Midbrain (tissue), 1 donor: ENCODE data around the gene MAU2.
A peak's percentile ranks its signal among the peaks of the same experiment; 100 is the strongest.

Source experiments
- DNase-seq: peaks from one replicate; lab custom pipeline; 2025; lab: John Stamatoyannopoulos, UW

The MAU2 gene, protein sequence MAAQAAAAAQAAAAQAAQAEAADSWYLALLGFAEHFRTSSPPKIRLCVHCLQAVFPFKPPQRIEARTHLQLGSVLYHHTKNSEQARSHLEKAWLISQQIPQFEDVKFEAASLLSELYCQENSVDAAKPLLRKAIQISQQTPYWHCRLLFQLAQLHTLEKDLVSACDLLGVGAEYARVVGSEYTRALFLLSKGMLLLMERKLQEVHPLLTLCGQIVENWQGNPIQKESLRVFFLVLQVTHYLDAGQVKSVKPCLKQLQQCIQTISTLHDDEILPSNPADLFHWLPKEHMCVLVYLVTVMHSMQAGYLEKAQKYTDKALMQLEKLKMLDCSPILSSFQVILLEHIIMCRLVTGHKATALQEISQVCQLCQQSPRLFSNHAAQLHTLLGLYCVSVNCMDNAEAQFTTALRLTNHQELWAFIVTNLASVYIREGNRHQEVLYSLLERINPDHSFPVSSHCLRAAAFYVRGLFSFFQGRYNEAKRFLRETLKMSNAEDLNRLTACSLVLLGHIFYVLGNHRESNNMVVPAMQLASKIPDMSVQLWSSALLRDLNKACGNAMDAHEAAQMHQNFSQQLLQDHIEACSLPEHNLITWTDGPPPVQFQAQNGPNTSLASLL

DNA sequence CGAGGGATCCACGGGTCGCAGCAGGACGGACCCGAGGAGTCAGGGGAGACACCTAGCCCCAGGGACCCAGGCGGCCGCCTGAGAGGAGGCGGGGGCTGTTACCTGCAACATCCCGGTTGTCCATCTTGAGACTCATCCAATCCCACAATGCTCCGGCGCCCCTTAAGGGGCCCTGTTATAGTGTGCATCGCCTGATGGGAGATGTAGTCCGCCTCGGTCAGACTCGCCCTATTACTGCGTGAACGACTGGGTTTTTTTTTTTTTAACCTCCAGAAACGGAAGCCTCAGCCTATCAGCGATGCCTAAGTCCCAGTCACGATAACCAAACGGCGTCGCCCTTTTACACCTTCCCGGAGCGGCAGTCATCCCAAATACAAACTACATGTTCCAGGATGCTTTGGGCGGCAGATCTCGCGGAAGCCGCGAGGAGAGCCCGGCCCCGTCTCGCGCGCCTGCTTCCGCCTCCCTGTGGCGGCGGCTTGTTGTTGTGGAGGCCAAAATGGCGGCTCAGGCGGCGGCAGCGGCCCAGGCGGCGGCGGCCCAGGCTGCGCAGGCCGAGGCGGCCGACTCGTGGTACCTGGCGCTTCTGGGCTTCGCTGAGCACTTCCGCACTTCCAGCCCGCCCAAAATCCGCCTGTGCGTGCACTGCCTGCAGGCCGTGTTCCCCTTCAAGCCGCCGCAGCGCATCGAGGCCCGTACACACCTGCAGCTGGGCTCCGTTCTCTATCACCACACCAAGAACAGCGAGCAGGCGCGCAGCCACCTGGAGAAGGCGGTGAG, at the start of gene MAU2, which contains the start of gene SUGP1:
Gene MAU2, plus strand, starts transcription at position 469 of the 780 bp plus-strand sequence. Its CDS starts 31 bp downstream, at position 500.
Gene SUGP1, minus strand, starts transcription at position 149 of the 780 bp plus-strand sequence. Its CDS starts 13 bp downstream, at position 136.
- peak; percentile 90 for DNase-seq

DNA sequence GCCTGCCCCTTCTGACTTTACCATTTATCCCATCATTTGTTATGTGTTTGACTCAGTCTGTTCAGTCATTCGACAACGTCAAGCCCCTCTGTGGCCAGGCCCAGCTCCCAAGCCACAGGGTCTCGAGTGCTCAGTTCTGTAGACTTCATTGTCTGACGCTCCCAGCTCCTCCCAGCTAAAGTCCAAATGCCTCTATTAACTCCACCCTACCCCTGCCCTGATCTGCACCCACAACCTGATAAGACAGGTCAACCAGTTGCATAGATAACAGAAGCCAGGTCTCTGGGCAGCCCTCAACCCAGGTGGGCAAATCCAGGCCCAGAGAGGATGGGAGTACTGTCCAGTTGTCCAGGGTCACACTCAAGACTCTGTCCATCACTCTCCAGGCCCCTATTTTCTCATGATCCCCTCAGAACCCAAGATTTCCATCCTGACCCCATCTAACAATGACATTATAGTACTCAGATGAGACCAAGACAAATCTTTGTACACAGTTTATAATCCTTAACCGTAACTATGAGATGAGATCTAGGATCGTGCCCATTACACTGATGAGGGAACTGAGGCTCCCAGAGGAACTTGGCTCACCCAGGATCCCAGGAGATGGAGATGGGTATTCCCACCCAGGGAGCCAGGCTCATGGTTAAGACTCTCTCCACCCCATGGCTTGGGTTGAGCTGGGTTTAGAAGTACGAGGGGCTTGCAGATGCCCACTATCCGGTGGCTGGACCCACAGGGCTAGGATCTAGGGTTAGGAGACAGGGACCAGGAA, 48.6 kb upstream of the MAU2 start:
- DNase-seq = no peak

DNA sequence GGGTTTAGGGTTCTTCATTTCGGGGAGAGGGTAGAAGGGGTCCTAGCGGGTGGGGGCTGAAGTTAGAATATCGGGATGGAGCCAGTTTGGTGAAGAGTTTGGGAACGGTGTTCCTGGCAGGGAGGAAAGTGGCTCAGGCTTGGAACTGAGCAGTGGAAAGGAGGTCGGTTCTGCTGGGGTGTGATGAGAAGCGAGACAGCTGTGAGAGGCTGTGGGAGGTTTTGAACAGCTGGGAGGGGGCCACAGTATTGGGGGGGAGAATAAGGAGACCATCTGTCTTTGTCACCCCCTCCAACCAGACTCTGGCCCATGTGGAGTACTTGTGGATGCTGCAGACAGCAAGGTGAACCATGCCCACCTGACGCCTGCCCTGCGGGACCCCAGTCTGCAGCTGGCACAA, 46.5 kb upstream of the MAU2 start:
- DNase-seq = no peak

DNA sequence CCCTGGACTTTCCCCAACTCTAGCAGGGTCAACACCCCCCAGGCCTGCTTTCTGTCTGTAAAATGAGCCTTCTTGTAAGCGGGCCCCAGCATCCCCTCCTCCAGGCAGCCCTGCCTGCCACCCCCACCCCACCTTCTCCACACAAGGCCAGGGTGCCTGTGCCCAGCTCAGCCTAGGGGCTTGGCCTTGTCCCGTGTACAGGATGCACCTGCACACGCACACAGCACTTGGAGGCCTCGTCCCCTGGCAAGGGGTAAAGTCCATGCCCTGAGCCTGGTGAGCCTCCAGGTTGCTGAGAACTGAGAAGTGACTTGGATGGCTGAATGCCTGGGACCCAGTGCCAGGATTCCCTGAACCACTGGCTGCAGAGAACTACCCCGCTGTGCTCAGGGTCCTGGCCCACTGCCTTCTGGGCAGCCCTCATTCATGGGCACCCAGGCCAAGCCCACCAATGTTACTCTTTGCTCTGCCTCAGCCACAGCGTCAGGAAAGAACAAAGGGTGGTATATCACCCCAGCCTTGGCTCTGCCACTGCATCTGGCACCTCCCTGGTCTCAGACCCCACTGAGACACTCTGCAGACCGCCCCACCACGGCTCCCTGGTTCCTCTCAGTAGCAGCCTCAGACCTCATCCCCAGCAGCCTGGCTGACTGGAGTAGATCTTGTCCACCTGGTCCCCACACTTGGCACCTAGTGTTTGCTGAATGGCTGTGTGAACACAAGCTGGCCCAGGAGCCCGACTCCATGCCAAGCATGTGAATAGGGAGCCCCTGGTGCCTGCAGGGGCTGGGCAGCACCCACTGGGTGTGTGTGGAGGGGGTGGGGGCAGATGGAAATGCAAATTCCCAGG, 45.7 kb upstream of the MAU2 start:
- DNase-seq = no peak

DNA sequence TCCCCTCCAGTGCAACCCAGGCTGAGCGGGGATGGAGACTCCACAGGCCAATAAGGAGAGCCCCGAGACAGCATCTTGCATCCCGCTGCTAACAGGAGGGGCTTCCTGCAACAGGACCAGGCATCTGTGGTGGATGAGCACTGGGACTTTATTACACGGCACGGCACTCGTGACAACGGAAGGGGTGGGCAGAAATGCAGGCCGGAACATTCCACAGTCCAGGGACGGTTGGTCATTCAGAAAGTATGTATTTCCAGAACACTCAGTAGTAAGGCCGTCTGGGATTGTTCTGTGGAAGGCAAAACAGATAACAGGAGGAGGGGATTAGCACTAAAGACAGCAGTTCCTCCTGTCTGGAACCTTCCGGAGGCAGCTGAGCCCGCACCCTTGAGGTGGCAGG, 44.2 kb upstream of the MAU2 start:
- DNase-seq = no peak

DNA sequence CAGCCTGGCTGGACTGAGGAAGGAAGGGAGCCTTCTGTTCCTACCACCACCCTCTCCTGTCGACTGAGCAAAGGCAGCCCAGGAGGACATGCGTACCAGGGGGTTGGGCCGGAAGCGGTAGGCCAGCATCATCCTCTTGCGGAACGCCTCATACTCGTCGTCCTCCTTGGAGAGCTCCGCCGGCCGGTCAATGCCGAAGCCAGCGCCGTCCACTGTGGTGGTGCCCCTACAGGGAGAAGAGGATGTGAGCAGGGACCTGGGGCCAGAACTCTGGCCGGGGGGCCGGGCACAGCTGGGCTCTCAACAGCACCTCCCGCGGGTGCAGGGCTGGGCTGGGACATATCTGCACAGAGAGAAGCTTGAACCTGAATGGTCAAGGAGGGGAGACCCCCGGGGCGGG, 43.8 kb upstream of the MAU2 start:
- no peak for DNase-seq

DNA sequence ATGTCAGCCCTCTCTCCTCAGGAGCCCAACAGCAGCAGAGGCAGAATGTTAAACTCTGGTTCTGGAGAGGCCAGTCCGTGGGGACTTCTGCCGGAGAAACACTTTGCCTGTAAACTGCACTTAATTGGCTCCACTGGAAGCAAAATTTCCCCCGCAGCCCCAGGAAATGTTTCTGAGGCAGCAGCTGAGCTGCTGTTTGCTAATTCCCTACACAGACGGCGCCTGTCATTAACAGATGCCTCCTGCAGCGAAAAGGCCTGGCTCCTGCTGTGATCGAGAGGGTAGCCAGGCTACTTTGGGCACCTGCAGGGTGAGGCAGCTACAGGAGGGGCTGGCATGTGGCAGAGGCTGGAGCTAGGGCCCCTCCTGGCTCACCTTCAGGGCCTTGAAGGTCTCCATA, 42.3 kb upstream of the MAU2 start:
- DNase-seq = no peak

DNA sequence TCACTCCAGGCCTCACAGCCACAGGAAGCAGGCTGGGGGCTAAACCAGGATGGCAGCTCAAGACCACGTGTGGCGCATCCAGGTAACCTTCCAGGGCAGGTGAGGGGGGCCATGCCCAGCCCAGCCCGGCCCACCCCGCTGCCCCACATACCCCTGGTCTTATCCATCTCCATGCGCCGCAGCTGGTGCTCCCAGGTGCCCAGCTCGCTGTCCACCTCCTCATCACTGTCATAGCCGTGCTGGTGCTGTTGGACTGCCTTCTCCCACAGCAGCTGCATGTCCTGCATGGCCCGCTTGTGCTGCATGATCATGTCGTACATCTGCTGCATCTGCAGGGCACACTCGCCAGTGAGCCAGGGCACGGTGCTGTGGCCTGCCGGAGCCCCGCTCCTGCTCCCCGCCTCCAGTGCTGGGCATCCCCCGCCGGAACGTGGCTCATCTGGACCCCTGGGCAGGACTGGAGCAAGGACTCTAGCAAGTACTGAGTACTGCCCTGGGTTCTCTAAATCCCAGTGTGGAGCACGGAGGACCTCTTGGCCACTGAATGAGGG, 41.5 kb upstream of the MAU2 start:
- DNase-seq = no peak

DNA sequence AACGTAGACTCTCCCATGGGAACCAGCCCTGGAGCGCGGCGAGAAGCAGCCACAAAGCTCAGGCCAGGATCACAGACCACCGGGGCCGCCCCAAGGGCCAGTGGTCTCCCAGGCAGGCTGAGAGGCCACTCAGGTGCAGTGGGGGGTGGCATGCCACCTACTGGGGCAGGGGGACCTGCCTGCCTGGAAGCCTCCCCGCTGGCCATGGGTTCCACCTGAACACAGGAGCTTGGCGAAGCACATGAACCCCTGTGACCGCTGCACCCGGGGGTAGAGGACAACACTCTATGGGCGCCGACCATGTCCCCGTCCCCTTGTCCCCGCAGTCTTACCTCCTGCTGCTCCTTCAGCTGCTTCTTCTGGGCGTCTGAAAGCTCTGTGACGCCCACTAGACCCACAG, 40.8 kb upstream of the MAU2 start:
- DNase-seq = no peak

DNA sequence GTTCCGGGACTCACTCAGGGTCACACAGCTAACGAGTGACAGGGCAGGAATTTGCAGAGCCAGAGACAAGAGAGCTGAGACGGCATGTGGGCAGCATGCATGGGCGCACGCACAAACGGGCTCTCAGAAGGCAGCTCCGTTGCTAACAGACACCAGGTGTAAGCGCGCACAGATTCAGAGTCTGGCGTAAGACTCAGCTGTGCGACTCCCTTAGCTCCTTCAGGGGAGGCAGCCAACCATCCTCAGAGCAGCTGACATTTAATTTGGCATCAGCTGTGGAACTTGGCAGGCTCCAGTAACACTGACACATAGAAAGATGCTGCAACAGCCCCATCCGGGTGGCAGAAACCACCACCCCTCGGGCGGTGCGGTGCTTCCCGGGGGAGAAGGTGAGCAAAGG, 40.1 kb upstream of the MAU2 start:
- DNase-seq = peak; percentile 13

DNA sequence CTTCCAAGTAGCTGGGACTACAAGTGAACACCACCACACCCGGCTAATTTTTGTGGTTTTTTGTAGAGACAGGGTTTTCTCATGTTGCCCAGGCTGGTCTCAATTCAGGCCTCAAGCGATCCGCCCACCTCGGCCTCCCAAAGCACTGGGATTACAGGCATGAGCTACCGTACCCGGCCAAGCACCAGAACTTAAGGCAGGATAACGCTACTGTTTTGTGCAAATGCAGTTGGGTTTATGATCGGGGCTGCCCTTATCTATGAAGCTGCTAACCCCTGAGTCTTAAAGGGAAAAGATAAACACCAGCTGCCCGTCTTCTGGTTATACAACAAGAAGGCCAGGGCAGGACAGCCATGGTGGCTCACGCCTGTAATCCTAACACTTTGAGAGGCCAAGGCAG, 34.9 kb upstream of the MAU2 start:
- DNase-seq = no peak

DNA sequence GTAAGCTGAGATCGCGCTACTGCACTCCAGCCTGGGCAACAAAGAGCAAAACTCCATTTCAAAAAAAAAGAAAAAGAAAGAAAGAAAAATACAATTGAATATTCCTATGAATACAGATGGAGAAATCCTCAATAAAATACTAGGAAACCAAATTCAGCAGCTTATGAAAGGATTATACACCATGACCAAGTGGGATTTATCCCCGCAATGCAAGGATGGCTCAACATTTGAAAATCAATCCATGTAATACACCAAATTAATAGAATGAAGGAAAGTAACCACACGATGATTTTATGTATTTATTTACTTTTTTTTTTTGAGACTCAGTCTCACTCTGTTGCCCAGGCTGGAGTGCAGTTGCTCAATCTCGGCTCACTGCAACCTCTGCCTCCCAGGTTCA, 28.0 kb upstream of the MAU2 start:
- DNase-seq = no peak

DNA sequence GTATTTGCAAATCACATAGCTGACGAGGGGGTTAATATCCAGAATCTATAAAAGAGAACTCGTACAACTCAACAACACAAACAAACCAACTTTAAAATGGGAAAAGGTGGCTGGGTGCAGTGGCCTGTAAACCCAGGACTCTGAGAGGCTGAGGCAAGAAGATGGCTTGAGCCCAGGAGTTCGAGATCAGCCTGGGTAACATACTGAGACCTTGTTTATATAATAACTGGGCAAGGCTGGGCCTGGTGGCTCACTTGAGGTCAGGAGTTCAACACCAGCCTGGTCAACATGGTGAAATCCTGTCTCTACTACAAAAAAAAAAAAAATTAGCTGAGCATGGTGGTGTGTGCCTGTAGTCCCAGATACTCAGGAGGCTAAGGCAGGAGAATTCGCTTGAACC, 25.7 kb upstream of the MAU2 start:
- DNase-seq = no peak

DNA sequence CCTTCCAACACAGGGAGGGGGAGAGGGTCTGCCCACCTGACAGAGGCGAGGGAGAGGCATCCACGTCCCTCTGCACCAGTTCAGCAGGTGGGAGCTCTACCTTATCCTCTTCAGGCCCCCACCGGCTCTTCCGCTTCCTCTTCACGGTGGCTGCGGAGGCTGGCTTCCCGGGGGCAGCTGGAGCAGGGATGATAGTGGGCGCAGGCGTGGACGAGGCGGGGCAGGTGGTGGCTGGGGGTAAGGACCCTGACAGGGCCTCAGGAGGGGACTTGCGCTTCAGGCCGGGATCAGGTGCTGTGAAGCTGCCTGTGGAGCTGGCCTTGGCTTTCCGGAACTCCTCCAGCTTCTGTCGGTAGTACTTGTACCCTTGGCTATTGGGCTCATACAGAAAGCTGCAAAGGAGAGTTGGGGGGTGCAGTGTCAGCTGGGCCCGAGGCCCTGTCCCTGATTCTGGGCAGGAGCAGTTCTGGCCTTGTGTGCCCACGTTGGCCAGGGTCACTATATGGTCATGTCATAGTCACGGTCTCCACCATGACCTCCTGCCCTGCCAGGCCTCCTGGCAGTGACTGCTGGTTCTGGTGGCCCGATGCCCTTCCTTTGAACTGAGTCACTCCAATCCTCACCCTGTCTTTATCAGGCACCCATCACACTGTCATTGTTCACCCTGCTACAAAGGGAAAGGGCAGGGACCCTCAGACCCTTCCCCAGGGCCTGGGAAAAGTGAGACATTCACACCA, 23.5 kb upstream of the MAU2 start:
- DNase-seq = no peak

DNA sequence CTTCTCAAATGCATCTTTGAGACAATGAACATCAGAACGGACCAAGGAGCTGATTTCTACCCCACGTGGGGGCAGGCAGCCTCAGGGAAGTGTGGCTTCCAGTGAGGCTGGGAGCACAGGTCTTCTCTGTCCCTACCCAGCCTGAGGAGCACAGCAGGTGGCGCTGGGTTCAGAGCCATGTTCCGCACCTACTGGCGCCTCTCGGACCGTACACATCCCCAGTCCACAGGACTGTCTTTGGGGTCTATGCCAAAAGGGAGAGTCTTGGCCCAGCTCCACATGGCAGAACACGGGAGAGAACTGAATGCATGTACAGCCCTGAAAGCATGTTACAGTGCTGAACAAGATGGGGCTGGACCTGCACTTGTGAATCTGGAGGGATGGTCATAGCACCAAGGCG, 22.9 kb upstream of the MAU2 start:
- no peak for DNase-seq

DNA sequence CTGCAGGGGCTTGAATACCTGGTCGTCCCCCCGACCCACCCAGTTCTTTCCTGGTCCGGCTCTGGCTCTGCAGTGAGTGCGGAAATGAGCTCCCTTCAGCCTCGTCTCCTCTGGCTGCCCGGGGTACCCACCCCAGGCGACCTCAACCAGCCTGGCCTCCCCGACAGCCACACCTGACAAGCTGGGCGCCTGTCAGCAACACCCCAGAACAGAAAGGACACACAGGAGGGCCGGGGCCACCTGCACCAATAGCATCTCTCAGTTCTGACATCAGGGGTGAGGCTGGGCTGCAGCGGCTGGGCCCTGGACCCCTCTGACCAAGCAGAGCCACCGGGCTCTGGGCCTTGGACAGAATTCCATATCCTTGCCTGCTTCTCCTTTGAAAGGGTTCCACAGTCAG, 20.0 kb upstream of the MAU2 start:
- DNase-seq = no peak

DNA sequence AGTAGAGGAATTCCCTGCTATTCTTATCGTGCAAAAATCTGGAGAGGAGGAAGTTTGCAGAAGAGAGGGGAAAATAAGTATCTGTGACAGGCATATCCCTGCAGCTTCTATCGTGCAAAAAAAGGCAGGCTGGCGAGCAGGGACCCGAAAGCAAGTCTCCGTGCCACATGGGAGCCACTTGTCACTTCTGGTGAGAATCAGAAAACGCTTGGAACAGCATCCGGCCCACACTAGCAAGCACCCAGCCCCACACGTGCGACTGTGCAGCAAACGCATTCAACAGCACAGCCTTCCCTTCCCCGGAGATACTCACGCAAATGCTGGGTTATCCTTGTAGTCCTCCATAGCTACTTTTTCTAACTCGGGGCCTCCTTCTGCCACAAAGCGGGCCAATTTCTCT, 17.2 kb upstream of the MAU2 start:
- no peak for DNase-seq

DNA sequence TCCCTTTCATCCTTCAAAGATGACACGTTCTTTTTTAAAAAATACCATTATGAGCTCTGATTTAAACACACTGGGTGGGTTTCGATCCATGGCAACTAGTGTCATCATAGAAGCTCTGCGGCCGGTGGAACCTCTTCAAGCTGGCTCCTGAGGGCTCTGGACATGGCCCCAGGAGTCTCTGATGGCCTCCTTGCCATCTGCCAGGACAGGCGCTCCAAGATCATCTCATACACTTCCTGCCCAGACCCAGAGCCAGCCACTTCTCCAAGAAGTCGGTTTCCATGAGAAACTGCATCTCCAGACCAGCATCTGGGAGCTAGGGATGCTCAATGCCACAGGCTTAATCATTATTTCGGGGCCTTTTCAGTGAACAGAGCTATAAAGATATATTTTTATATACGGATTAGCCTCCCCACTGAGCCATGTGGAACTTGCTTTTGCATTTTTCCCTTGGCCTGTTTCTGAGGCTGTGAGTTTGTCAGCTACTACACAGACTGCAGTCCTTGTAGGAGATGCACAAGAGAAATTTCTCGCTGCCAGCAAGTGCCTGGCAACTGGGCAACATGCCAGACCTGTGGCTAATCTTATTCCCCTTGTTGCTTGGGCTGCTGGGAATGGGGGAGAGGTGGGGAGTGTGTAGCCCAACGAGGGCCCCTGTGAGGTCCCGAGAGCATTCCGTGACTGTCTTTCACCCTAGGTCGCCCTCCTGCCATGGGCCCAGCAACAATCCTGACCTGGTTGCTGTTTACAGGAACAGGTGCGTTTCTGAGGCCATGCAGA, 16.3 kb upstream of the MAU2 start:
- DNase-seq = peak; percentile 16

DNA sequence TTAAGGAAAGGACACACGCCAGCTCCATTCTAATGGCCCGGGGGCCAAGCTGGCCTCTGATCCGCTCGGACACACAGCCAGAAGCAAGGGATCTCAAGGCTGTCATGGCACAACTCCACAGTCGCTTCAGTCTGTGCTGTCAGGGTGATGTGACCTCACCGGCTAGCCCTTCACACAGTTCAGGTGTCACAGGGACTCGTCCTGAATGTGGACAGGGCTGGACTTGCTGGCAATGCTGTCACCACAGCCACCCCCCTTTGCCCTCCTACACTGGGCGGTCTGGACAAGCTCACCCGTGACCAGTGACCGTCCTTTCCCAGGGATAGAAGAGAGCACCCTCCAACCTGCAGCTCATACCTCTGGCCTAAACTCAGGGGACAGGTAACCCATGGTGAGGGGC, 15.6 kb upstream of the MAU2 start:
- DNase-seq = no peak
